ENCODE data around the gene MAGI3.
"Not testable (repeated sequence)": the region's sequence is repeated elsewhere in the genome, so short reads cannot be mapped to it uniquely, and the experiment has no call there.

Gene MAGI3

DNA sequence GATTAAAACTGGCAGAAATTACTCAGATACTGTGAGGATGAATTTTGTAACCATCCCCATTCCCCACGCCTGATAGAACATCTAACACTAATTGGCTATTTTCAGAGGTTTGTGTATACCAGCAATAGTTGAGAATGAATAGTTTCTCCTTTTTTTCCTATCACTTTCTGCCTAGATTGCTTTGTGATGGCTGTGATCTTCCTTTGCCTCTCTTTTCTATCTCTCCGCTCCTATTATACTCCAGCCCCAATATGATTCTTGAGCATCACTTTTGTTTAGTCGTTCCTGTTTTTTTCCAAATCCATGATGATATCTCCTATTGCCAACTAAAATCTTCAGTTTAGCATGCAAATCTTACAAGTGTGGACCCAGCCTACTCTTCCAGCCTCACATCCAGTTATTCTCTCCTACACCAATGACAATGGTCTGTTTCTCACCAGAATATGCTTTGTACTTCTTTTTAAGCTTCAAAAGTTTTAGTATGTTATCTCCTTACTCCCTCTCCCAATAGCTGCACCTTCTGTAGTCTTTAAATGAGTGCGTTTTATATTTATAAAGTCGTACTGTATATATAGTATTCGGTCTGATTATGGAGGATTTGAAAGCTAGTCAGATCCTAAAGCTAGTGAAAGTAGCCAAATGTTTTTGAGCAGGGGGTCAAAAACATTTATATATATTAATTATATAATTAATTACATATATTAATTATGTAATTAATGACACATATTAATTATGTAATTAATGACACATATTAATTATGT is 25.2 kb downstream of the MAGI3 start:
- Histone ChIP-seq H3K9me3 (ENCODE audit: severe bottlenecking) (no peaks in the 10 kb centered on the region), H3K4me3 (ENCODE audit: low read depth, low read length) (no peak overlapping the region), H3K27ac (no peak overlapping the region), H3K27me3 (ENCODE audit: insufficient read depth, low read depth, severe bottlenecking) (no peaks in the 10 kb centered on the region), H3K36me3 (no peaks in the 10 kb centered on the region)
- no peak for TF ChIP-seq CTCF (IDR thresholded peaks at IDR 0.05; ENCODE audit: low read depth, low read length)
- no peak for DNase-seq

DNA sequence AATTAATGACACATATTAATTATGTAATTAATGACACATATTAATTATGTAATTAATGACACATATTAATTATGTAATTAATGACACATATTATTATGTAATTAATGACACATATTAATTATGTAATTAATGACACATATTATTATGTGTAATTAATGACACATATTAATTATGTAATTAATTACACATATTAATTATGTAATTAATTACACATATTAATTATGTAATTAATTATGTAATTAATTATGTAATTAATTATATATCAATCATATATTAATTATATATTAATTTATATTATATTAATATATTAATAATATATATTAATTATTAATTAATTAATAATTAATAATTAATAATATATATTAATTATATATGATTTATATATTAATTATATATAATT is 25.8 kb downstream of the MAGI3 start:
- not testable (repeated sequence) for H3K4me3 ChIP-seq (ENCODE audit: low read depth, low read length); H3K36me3 ChIP-seq; H3K27me3 ChIP-seq (ENCODE audit: insufficient read depth, low read depth, severe bottlenecking); H3K9me3 ChIP-seq (ENCODE audit: severe bottlenecking); H3K27ac ChIP-seq; DNase-seq

DNA sequence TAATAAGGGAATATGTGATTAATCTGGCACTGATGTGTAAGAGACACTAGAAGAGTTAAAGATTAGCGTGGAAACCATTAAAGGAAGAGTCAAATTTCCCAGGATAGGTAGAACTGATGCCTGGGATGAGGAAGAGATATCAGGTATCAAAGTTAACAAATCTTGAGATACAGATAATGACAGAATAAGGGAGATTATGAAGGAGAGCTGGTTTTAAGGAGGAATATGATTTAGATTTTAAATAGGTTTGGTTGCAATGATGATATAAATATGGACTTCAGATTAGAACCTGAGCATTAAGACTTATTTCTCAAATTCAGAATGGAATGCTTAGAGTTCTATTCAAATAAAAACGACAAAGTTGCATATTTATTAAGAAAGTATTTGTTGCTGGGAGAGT is 26.2 kb downstream of the MAGI3 start:
- Histone ChIP-seq H3K9me3 (ENCODE audit: severe bottlenecking) (no peaks in the 10 kb centered on the region), H3K27ac (no peak overlapping the region), H3K27me3 (ENCODE audit: insufficient read depth, low read depth, severe bottlenecking) (no peaks in the 10 kb centered on the region), H3K4me3 (ENCODE audit: low read depth, low read length) (no peak overlapping the region), H3K36me3 (no peaks in the 10 kb centered on the region)
- no peak for DNase-seq
- TF ChIP-seq CTCF (IDR thresholded peaks at IDR 0.05; ENCODE audit: low read depth, low read length), result no peak

DNA sequence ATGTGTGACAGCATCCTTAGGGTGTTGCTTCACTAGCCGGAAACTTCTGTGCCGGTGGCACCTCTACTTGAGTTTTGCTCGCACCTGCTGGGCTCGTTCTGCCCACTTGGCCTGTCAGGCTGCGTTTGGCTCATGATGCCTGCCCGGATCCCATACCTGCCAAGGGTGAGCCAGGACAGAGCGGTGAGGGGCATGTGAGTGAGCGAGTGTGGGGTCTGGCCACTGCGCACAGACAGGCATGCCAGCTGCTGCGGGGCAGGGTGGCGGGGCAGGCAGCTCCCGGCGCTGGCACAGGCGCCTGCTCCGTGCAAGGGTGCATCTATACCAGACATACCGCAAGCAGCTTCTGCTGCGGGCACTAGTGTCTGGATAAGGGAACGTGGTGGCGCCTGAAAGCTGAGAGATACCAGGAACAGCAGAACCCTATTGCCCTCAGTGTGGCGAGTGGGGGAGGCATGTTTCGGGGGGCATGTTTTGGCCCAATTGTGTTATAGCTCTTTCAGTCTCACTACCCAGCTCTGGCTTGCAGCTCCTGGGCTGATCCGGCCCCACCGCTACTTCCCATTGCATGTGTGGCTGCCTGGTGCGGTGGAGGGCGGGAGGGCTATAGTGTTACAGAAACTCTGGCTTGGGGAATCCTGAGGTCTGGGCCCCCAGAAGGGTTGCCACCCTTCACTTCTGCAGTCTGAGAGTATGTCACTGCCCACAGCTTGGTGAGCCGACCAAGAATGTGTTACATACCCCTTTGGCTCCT is 32.2 kb downstream of the MAGI3 start:
- H3K27me3 ChIP-seq (ENCODE audit: insufficient read depth, low read depth, severe bottlenecking), result no peaks in the 10 kb centered on the region
- no peak for TF ChIP-seq CTCF (IDR thresholded peaks at IDR 0.05; ENCODE audit: low read depth, low read length)
- H3K4me3 ChIP-seq (ENCODE audit: low read depth, low read length), result no peak overlapping the region
- H3K9me3 ChIP-seq (ENCODE audit: severe bottlenecking), result no peaks in the 10 kb centered on the region
- no peak overlapping the region for H3K27ac ChIP-seq
- DNase-seq, result no peak
- H3K36me3 ChIP-seq, result no peaks in the 10 kb centered on the region

DNA sequence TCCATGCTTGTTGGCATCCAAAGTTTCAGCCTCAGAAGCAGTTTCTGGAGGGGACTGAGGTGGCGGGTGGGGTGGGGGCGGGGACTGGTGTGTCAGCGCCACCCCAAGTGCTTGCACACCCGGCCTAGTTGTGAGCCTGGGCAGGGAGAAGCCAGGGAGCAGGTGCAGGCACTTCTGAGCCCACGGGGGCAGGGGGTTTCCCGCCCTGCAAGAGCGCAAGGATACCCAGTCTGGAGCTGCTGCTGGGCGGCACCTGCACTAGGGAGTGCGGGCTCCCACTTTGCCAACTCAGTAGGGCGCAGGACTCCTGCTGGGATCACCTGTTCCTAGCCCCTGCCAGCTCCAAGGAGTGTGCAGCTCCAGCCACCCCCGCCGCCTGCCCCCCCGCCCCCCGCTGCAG is 33.5 kb downstream of the MAGI3 start:
- Histone ChIP-seq H3K27me3 (ENCODE audit: insufficient read depth, low read depth, severe bottlenecking) (no peaks in the 10 kb centered on the region), H3K9me3 (ENCODE audit: severe bottlenecking) (no peaks in the 10 kb centered on the region), H3K27ac (no peak overlapping the region), H3K36me3 (no peaks in the 10 kb centered on the region), H3K4me3 (ENCODE audit: low read depth, low read length) (no peak overlapping the region)
- TF ChIP-seq CTCF (IDR thresholded peaks at IDR 0.05; ENCODE audit: low read depth, low read length), result no peak
- DNase-seq, result no peak

GRCh38 chr1:113429461-113430153 is 39.3 kb downstream of the MAGI3 start:
- TF ChIP-seq CTCF (IDR thresholded peaks at IDR 0.05; ENCODE audit: low read depth, low read length), result no peak
- H3K27me3 ChIP-seq (ENCODE audit: insufficient read depth, low read depth, severe bottlenecking), result no peaks in the 10 kb centered on the region
- H3K4me3 ChIP-seq (ENCODE audit: low read depth, low read length), result no peak overlapping the region

More at GRCh38 chr1:113429461-113430153, 39.3 kb downstream of the MAGI3 start:
- no peak for DNase-seq
- Histone ChIP-seq H3K27ac (no peak overlapping the region), H3K36me3 (no peaks in the 10 kb centered on the region), H3K9me3 (ENCODE audit: severe bottlenecking) (no peaks in the 10 kb centered on the region)
